ENCODE data around the gene NYAP2. TPM values are rescaled to one million over a fixed set of nuclear protein-coding genes. Genes with fewer than 3 reads are reported as not detected.

NYAP2 gene
- total and polyA plus RNA-seq, 5 experiments from 2014 or later = 0.05 TPM; not detected in 4

DNA sequence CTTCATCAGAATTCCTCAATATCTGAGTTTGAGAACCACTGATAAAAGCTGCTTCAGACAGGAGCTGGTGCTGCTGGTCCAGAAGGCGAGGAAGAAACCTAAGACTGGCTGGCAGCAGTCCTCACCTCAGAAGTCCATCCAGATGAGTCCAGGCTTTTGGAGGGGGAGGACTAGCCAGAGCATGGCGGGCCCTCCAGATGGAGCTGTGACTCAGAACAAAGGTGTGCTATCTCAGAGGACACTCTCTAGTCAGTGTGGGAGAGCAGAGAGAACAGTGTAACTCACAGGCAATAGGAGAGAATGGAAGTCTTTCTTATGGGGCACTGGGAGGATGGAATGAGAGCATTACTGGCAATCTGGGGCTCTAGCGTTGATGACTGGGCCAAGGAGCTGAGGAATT lies 191.4 kb downstream of the NYAP2 start:
- Mint-ChIP-seq H3K27ac (no peak overlapping the region), H3K36me3 (no peaks in the 10 kb centered on the region), H3K4me3 (no peak overlapping the region), H3K27me3 (peaks cover 0 to 5% (median 2%) of the 10 kb centered on the region in 5 donors), H3K9me3 (no peaks in the 10 kb centered on the region), H3K4me1 (no peaks in the 10 kb centered on the region)
- ATAC-seq = no peak
- POLR2A ChIA-PET = no interaction called here
- DNase-seq = no peak

DNA sequence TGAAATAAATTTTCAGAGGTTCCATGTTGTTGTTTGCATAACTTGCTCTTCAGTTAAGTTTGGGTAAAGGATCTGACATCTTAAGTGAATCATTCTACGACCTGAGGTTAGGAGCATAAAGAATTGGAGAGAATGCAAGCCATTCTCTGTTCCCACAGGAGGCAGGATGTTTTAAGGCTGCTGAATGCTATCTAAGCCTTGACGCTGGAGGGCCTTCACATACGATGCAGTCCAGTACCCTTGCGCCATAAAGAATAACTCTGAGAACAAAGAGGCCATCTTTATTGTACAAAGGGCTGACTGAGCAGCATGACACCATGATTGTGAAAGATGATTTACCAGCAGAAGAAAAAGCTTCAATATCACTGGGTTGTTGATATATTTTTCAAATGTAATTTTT lies 198.4 kb downstream of the NYAP2 start:
- ATAC-seq (no peak), DNase-seq (no peak)
- no peak overlapping the region for H3K27ac Mint-ChIP-seq
- no peaks in the 10 kb centered on the region for H3K4me1 Mint-ChIP-seq
- H3K4me3 Mint-ChIP-seq = no peak overlapping the region
- peaks cover 0 to 6% (median 0%) of the 10 kb centered on the region in 5 donors for H3K27me3 Mint-ChIP-seq
- POLR2A ChIA-PET = no interaction called here
- H3K9me3 Mint-ChIP-seq = peaks cover 0 to 10% (median 0%) of the 10 kb centered on the region in 9 donors
- H3K36me3 Mint-ChIP-seq = peaks cover 0 to 2% (median 0%) of the 10 kb centered on the region in 3 donors

DNA sequence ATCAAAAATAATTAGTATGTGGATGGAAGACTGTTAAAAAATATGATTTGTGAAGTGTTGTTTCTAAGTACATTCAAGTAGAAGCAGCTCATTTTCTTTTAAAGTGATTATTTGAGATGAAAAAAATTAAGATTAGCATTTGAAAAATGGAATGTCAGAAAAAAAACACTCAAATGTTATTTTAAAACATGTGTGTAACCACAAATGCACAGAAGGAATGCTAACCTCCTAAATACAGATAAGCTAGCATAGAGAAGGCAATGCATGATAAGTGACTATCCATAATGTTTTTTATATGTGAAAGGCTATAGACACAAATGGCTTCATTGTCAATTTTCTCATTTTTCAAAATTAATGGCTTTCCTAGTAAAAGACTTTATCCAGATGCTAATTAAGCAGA lies 198.9 kb downstream of the NYAP2 start:
- no peaks in the 10 kb centered on the region for H3K4me1 Mint-ChIP-seq
- H3K27me3 Mint-ChIP-seq = peaks cover 0 to 6% (median 2%) of the 10 kb centered on the region in 5 donors
- peaks cover 0 to 2% (median 0%) of the 10 kb centered on the region in 3 donors for H3K36me3 Mint-ChIP-seq
- DNase-seq = no peak
- H3K9me3 Mint-ChIP-seq = peaks cover 0 to 10% (median 0%) of the 10 kb centered on the region in 9 donors
- no peak overlapping the region for H3K4me3 Mint-ChIP-seq
- H3K27ac Mint-ChIP-seq = no peak overlapping the region
- POLR2A ChIA-PET = no interaction called here
- ATAC-seq = no peak

DNA sequence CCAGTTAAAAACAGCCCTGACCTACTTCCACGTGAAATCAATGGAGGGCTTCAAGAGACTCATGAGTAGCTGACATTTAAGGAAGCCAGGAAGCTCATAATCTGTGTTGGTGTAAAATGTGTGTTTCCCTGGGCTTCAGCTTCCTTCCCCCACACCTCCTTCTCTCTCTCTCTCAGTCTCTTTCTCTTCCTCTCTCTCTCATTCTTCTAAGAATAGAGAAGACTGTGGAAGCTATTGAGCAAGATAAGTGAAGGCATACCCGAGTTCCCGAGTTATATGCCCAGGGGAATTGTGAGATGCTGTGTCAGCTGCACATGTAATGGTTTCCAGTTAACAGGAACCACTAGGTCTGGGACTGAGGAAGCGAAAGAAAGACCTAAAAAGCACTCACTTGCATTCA lies 199.4 kb downstream of the NYAP2 start:
- H3K27ac Mint-ChIP-seq = no peak overlapping the region
- no peak for ATAC-seq
- no peaks in the 10 kb centered on the region for H3K4me1 Mint-ChIP-seq
- peaks cover 0 to 10% (median 0%) of the 10 kb centered on the region in 9 donors for H3K9me3 Mint-ChIP-seq
- peaks cover 0 to 2% (median 0%) of the 10 kb centered on the region in 3 donors for H3K36me3 Mint-ChIP-seq
- POLR2A ChIA-PET = no interaction called here
- DNase-seq = no peak
- H3K27me3 Mint-ChIP-seq = peaks cover 0 to 7% (median 3%) of the 10 kb centered on the region in 5 donors
- no peak overlapping the region for H3K4me3 Mint-ChIP-seq

DNA sequence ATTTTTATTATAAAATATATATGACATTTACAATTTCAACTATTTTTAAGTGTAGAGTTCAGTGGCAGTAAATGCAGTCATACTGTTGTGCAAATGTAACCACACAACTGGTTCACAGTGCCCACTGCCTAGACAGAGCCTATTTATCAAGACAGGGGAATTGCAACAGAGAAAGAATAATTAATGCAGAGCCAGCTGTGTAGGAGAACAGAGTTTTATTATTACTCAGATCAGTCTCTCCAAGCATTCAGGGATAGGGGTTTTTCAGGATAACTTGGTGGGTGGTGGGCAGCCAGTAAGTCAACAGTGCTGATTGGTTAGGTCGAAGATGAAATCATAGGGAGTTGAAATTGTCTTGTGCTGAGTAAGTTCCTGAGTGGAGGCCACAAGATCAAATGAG lies 200.3 kb downstream of the NYAP2 start:
- Mint-ChIP-seq H3K4me3 (no peak overlapping the region), H3K9me3 (peaks cover 0 to 10% (median 0%) of the 10 kb centered on the region in 9 donors), H3K27ac (no peak overlapping the region), H3K36me3 (peaks cover 0 to 2% (median 0%) of the 10 kb centered on the region in 3 donors), H3K4me1 (no peaks in the 10 kb centered on the region), H3K27me3 (peaks cover 0 to 11% (median 3%) of the 10 kb centered on the region in 5 donors)
- ATAC-seq (no peak), DNase-seq (no peak)
- POLR2A ChIA-PET = no interaction called here

DNA sequence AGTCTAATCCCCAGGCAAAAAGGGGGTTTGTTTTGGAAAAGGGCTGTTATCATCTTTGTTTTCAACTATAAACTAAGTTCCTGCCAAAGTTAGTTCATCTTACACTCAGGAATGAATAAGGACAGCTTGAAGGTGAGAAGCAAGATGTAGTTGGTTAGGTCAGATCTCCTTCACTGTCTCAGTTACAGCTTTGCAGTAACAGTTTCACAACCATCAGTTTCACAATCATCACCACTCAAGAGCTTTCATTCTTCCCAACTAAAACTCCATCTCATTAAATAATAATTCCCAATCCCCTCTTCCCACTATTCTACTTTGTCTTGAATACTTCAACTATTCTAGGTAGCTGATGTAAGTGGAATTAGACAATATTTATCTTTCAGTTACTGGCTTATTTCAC lies 200.9 kb downstream of the NYAP2 start:
- H3K36me3 Mint-ChIP-seq = peaks cover 0 to 2% (median 0%) of the 10 kb centered on the region in 3 donors
- POLR2A ChIA-PET = no interaction called here
- DNase-seq = no peak
- H3K27me3 Mint-ChIP-seq = peaks cover 0 to 11% (median 3%) of the 10 kb centered on the region in 5 donors
- peaks cover 0 to 10% (median 0%) of the 10 kb centered on the region in 9 donors for H3K9me3 Mint-ChIP-seq
- H3K4me1 Mint-ChIP-seq = no peaks in the 10 kb centered on the region
- no peak overlapping the region for H3K27ac Mint-ChIP-seq
- H3K4me3 Mint-ChIP-seq = no peak overlapping the region
- no peak for ATAC-seq

DNA sequence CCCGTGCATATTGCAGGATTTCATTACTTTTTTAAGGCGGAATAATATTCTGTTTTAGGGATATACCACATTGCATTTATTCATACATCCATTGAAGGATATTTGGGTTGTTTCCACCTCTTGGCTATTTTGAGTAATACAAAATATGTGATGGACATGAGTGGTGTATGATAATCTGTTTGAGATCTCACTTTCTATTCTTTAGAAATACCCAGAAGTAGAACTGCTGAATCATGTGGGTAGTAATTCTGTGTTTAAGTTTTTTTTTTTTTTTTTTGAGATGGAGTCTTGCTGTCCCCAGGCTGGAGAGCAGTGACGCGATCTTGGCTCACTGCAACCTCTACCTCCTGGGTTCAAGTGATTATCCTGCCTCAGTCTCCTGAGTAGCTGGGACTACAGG lies 201.4 kb downstream of the NYAP2 start:
- H3K27ac Mint-ChIP-seq = no peak overlapping the region
- no peak overlapping the region for H3K4me3 Mint-ChIP-seq
- H3K4me1 Mint-ChIP-seq = no peaks in the 10 kb centered on the region
- peaks cover 0 to 2% (median 0%) of the 10 kb centered on the region in 3 donors for H3K36me3 Mint-ChIP-seq
- peaks cover 0 to 11% (median 3%) of the 10 kb centered on the region in 5 donors for H3K27me3 Mint-ChIP-seq
- POLR2A ChIA-PET = no interaction called here
- DNase-seq = no peak
- ATAC-seq = no peak
- H3K9me3 Mint-ChIP-seq = peaks cover 0 to 10% (median 0%) of the 10 kb centered on the region in 9 donors

DNA sequence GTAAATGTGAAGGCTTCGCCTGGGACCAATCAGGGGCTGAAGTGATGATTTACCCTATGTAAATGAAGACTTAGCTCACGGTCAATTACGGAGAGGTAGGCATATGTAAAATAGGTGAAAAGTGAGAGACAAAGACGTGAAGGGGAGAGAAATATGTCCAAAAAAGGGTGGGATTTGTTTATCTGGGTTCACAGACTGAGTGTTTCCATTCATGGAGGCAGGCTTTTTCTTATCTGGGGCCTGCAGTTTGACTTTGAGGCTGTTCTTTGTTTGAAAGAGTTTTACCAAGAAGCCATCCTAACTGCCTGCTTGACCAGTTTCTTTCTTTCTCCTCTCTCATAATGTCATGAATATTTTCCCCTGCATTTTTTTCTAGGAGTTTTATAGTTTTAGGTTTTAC lies 202.7 kb downstream of the NYAP2 start:
- Mint-ChIP-seq H3K4me1 (no peaks in the 10 kb centered on the region), H3K9me3 (peaks cover 0 to 10% (median 0%) of the 10 kb centered on the region in 9 donors), H3K27me3 (peaks cover 0 to 11% (median 0%) of the 10 kb centered on the region in 5 donors), H3K36me3 (peaks cover 0 to 2% (median 0%) of the 10 kb centered on the region in 3 donors), H3K4me3 (no peak overlapping the region), H3K27ac (no peak overlapping the region)
- DNase-seq (no peak), ATAC-seq (no peak)
- POLR2A ChIA-PET = no interaction called here

DNA sequence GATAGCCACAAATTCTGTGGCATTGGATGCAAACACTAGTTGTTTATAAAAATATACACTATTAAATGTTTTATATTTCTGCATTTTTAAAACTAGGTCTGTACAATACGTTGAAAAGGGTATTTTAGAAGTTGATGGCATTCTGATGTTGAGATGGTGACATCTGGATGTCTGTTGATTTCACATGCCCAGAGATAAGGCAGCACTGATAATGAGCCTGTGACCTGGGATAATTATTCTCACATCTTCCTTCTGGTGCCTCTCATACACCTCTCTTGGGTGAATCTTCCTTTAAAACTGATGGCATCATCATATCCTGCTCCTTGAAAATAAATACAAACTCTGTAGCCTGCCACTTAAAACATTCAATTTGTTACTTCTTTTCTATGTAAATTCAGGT lies 208.6 kb downstream of the NYAP2 start:
- Mint-ChIP-seq H3K4me1 (no peaks in the 10 kb centered on the region), H3K27me3 (peaks cover 0 to 11% (median 2%) of the 10 kb centered on the region in 5 donors), H3K27ac (no peak overlapping the region), H3K9me3 (no peaks in the 10 kb centered on the region), H3K36me3 (no peaks in the 10 kb centered on the region), H3K4me3 (no peak overlapping the region)
- DNase-seq = no peak
- POLR2A ChIA-PET = no interaction called here
- no peak for ATAC-seq

DNA sequence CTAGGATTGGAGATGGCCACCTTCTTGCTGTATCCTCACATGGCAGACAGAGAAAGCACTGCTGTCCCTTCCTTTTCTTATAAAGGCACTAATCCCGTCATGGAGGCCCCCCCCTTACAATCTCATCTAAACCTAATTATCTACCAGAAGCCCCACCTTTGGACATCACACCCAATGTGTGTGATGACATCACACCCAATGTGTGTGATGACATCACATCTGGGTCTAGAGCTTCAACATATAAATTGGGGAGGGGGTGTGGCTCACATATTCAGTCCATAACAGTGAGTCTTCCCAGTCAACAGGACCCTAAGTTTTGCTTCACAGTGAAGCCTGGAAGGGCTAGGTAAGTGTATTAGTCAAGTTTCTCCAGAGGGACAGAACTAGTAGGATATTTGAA lies 213.1 kb downstream of the NYAP2 start:
- ATAC-seq (no peak), DNase-seq (no peak)
- Mint-ChIP-seq H3K27me3 (peaks cover 0 to 3% (median 0%) of the 10 kb centered on the region in 5 donors), H3K4me3 (no peak overlapping the region), H3K27ac (no peak overlapping the region), H3K4me1 (no peaks in the 10 kb centered on the region), H3K9me3 (no peaks in the 10 kb centered on the region), H3K36me3 (no peaks in the 10 kb centered on the region)
- POLR2A ChIA-PET = no interaction called here

DNA sequence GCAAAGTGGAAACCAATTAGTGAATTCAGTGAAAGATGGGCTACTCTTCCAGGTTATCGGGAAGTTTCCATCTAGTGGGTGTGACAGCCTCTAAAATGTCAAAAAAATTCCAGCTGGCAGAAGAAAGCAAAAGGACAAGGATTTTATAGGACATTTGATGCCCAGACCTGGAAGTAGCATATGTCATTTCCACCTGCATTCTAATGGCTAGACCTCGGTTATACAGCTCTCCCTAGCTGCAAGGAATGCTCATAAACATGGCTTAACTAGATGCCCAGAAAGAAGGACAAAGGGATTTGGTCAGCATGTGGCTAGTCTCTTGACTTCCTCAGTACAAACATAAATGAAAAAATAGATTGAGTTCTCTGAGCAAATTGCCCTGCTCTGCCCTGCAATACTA lies 215.4 kb downstream of the NYAP2 start:
- H3K4me3 Mint-ChIP-seq = no peak overlapping the region
- H3K27ac Mint-ChIP-seq = no peak overlapping the region
- ATAC-seq = no peak
- peaks cover 2 to 9% (median 4%) of the 10 kb centered on the region in 5 donors for H3K27me3 Mint-ChIP-seq
- no peaks in the 10 kb centered on the region for H3K36me3 Mint-ChIP-seq
- POLR2A ChIA-PET = no interaction called here
- no peaks in the 10 kb centered on the region for H3K9me3 Mint-ChIP-seq
- no peak for DNase-seq
- H3K4me1 Mint-ChIP-seq = no peaks in the 10 kb centered on the region

DNA sequence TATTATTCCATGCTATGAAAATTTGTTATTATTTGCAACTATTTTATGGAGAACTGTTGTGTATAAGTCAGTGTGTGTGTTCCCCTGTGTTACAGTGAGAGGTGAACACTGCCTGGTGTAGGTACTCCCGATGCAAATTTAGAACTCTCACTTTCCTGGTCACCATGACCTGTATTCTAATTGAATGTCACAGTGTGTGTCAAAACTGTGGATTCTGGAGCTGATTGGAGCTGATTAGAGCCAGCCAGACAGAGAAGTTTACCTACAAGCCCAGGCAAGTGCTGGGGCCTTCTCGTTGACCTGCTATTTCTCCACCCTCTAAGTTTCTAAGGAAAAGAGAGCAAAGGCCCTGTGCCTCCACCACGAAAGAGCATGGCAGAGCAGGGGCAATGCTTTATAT lies 216.0 kb downstream of the NYAP2 start:
- Mint-ChIP-seq H3K27ac (no peak overlapping the region), H3K36me3 (no peaks in the 10 kb centered on the region), H3K4me1 (no peaks in the 10 kb centered on the region), H3K27me3 (peaks cover 2 to 9% (median 4%) of the 10 kb centered on the region in 5 donors), H3K9me3 (no peaks in the 10 kb centered on the region), H3K4me3 (no peak overlapping the region)
- no peak for ATAC-seq
- no peak for DNase-seq
- POLR2A ChIA-PET = no interaction called here

DNA sequence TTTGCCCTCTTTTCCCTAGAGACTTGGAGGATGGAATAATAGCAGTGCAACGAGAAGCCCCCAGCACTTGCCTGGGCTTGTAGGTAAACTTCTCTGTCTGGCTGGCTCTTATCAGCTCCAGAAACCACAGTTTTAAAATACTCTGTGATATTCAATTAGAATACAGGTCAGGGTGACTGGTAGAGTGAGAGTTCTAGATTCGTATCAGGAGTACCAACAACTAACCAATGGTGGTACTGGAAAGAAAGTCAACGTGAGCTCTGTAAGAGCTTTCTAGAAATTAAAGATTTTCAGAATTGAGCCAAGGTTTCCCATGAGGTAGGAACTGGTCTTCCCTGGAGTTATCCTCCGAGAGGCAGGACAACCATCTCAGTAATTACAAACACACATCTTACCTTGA lies 216.9 kb downstream of the NYAP2 start:
- POLR2A ChIA-PET = no interaction called here
- DNase-seq = no peak
- Mint-ChIP-seq H3K9me3 (no peaks in the 10 kb centered on the region), H3K4me1 (no peaks in the 10 kb centered on the region), H3K27ac (no peak overlapping the region), H3K36me3 (no peaks in the 10 kb centered on the region), H3K4me3 (no peak overlapping the region), H3K27me3 (peaks cover 2 to 9% (median 5%) of the 10 kb centered on the region in 5 donors)
- no peak for ATAC-seq

DNA sequence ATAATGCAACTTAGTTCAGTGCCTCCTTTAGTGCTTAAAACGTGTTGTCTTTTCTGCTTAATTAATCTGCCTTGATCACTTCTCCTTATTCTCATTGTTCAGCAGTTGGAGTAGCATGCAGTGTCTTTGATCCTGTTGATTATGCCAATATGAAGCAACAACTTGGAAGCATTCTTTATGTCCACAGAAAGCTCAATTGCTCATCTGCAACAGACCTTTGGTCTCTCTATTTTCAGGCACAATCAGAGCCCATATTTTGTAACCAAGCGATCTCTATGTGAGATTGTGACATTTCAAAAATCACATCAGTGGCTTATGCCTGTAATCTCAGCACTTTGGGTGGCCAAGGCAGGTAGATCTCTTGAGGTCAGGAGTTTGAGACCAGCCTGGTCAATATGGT lies 217.3 kb downstream of the NYAP2 start:
- peaks cover 0 to 9% (median 4%) of the 10 kb centered on the region in 5 donors for H3K27me3 Mint-ChIP-seq
- no peaks in the 10 kb centered on the region for H3K9me3 Mint-ChIP-seq
- no peaks in the 10 kb centered on the region for H3K36me3 Mint-ChIP-seq
- H3K4me3 Mint-ChIP-seq = no peak overlapping the region
- DNase-seq (no peak), ATAC-seq (no peak)
- no peak overlapping the region for H3K27ac Mint-ChIP-seq
- H3K4me1 Mint-ChIP-seq = no peaks in the 10 kb centered on the region
- POLR2A ChIA-PET = no interaction called here
